Rectal smooth muscle tissue (tissue), 1 donor: Measurements from ENCODE around the gene NFATC2.

Source experiments
- H3K27ac ChIP-seq: one replicate; pipeline ENCODE4 v1.7.0; 2013; ENCODE audit warnings: low read depth, low read length, inconsistent platforms
- H3K27me3 ChIP-seq: one replicate; pipeline ENCODE4 v1.7.0; 2013; ENCODE audit warnings: low read length; ENCODE audit not compliant: control insufficient read depth, insufficient read depth
- H3K36me3 ChIP-seq: one replicate; pipeline ENCODE4 v1.7.0; 2013; ENCODE audit warnings: low read length; ENCODE audit not compliant: control insufficient read depth, insufficient read depth
- H3K4me1 ChIP-seq: one replicate; pipeline ENCODE4 v1.7.0; 2013; ENCODE audit warnings: low read length; ENCODE audit not compliant: control insufficient read depth, insufficient read depth
- H3K4me3 ChIP-seq: one replicate; pipeline ENCODE4 v1.7.0; 2013; ENCODE audit warnings: low read length
- H3K9ac ChIP-seq: one replicate; pipeline ENCODE4 v1.7.0; 2013; ENCODE audit warnings: low read length

Gene NFATC2

DNA sequence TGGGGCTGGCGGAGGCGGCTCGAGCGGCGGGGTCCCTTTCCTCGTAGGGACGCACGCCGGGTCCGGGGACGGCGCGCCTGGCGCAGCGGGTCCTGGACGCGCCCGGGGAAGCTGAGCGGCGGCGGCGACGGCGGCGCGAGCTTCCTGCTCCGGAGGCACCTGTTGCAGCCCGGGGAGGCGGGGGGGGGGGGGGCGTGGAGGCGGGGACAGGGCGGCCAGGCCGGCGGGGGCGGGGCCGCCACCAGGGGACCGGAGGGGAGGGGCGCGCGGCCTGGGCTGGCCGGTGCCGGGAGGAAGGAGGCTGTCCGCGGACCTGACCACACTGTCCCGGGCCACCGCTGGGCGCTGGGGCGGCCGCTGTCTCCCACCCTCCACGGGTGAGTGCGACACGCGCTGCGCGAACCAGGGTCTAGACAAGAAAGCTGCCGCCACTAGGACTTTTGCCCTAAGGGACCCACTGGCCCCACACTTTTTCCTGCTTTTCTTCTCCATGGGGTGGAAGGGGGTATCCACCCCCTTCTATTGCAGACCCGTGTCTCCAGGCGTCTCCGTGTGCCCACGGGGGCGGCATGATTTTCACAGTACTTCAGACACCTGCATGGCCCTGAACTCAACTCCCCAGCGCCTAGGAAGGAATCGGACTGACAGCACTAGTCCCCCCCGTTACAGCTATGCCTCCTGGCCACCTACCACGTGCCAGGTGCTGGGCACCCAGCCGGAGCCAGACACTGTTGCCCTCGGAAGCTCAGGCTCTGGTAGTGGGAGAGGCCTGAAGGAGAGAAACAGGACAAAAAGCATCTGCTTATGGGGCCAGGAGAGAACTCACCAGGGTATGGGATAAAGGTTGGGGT lies at the start of gene NFATC2:
Gene NFATC2, minus strand, starts transcription at position 149 of the 851 bp plus-strand sequence. CDS start 220 bp downstream, outside the sequence.
- Histone ChIP-seq H3K4me3 (peak within 1 kb of the TSS; percentile 62), H3K4me1 (peaks cover 11% of the 10 kb centered on the region), H3K36me3 (peaks cover under 1% of the 10 kb centered on the region), H3K9ac (peak within 1 kb of the TSS; percentile 27), H3K27me3 (no peaks in the 10 kb centered on the region), H3K27ac (peak within 1 kb of the TSS; percentile 55)

DNA sequence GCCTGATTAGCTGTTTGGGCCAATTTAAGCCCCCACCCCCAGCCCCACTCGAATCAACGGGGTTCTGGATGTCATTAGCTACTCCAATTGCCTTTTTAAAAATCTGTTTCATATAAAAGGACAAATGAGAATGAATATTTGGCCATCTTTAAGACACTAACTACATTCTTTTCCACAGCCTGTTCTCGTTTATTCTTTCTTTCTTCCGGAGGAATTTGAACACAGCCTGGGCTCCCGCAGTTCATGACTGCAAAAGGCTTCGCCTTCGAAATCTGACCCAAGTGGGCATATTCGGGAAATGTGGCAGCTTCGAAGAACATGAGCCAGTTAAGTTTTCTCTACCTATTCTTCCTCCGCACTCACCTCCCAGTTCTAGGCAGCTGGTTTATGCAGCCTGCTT lies 49.4 kb upstream of the NFATC2 start:
- Histone ChIP-seq H3K4me1 (peaks cover 5% of the 10 kb centered on the region), H3K4me3 (no peak overlapping the region), H3K36me3 (no peaks in the 10 kb centered on the region), H3K27ac (no peak overlapping the region), H3K27me3 (no peaks in the 10 kb centered on the region), H3K9ac (no peak overlapping the region)

DNA sequence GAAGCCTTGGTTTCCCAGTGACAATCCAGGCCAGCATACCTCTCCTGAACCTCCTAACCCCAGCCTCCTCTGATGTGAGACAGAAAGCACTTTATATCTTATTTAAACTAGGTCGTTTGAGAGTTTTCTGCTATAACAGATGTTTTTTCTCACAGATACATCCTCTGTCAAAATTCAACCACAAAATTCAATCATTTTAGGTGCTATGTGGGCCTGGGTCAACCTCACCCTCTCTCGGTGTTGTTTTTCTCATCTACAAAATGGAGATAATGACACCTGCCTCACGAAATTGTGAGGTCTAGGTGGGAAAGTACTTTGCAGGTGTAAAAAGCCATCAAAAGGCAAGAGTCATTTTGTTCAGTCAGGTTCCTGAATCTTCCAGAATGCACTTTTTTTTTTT lies 46.2 kb upstream of the NFATC2 start:
- Histone ChIP-seq H3K4me3 (no peak overlapping the region), H3K27me3 (no peaks in the 10 kb centered on the region), H3K27ac (no peak overlapping the region), H3K4me1 (no peaks in the 10 kb centered on the region), H3K9ac (no peak overlapping the region), H3K36me3 (no peaks in the 10 kb centered on the region)

DNA sequence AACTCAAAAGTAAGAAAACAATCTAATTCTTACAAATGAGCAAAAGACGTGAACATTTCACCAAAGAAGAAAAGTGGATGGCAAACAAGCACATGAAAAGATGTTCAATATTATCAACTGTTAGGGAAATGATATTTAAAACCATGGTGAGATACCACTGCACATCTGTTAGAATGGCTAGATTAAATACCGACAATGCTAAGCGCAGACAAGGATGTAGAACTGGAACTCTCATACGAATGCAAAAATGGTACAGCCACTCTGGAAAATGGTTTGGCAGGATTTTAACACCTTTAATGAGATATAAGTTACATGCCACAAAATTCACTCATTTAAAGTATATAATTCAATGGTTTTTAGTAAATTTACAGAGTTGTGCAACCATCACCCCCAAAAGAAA lies 44.6 kb upstream of the NFATC2 start:
- no peak overlapping the region for H3K27ac ChIP-seq

DNA sequence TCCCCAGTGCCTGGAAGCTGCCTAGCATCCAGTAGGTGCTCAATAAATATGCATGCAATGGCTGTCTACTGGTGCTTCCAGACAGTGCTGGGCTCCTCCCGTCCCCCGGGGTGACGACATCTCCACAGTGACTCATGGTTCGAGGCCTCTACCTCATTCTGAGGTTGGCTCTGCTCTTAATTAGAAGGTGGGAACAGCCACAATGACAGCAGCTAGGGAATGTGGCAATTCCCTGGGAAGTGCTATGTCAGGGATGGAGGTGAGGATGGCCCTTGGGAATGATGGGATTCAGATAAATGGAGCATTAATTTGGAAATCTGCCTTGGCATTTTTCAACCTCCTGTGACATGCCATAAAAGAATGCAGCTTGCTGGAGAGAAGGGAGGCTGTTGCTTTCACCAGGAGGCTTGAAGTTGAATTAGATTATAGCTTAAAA lies 43.5 kb upstream of the NFATC2 start:
- H3K27me3 ChIP-seq: no peaks in the 10 kb centered on the region
- H3K4me3 ChIP-seq: no peak overlapping the region
- no peak overlapping the region for H3K27ac ChIP-seq
- H3K9ac ChIP-seq: no peak overlapping the region
- no peaks in the 10 kb centered on the region for H3K4me1 ChIP-seq
- H3K36me3 ChIP-seq: no peaks in the 10 kb centered on the region

More for the DNA sequence above, 44.6 kb upstream of the NFATC2 start:
- H3K4me1 ChIP-seq: no peaks in the 10 kb centered on the region
- H3K4me3 ChIP-seq: no peak overlapping the region
- no peak overlapping the region for H3K9ac ChIP-seq
- no peaks in the 10 kb centered on the region for H3K27me3 ChIP-seq
- H3K36me3 ChIP-seq: no peaks in the 10 kb centered on the region

GRCh38 chr20:51585148-51585547 lies 42.6 kb upstream of the NFATC2 start:
- no peak overlapping the region for H3K4me3 ChIP-seq
- H3K4me1 ChIP-seq: no peaks in the 10 kb centered on the region
- no peaks in the 10 kb centered on the region for H3K36me3 ChIP-seq
- no peak overlapping the region for H3K9ac ChIP-seq
- no peaks in the 10 kb centered on the region for H3K27me3 ChIP-seq
- no peak overlapping the region for H3K27ac ChIP-seq

GRCh38 chr20:51584737-51585136 lies 42.2 kb upstream of the NFATC2 start:
- H3K9ac ChIP-seq: no peak overlapping the region
- H3K36me3 ChIP-seq: no peaks in the 10 kb centered on the region
- no peak overlapping the region for H3K4me3 ChIP-seq
- H3K27me3 ChIP-seq: no peaks in the 10 kb centered on the region
- H3K27ac ChIP-seq: no peak overlapping the region
- H3K4me1 ChIP-seq: no peaks in the 10 kb centered on the region

DNA sequence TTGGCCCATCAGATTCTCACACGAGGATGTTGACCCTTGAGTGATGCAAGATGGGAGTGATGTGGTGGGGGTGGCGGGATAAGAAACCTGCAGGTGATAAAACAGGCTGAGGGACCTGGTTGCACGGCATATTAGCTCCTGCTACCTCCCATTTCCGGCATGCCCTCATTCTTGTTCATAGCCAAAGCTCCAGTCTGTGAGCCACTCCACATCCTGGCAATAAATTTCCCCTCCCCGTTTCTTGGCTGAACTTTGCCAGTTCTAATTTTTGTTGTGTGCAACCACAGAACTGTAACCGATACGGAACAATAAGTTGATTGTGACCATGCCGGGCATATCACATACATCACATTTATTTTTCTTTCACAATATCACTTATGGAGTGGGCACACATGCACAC lies 41.6 kb upstream of the NFATC2 start:
- Histone ChIP-seq H3K4me1 (no peaks in the 10 kb centered on the region), H3K27ac (no peak overlapping the region)

DNA sequence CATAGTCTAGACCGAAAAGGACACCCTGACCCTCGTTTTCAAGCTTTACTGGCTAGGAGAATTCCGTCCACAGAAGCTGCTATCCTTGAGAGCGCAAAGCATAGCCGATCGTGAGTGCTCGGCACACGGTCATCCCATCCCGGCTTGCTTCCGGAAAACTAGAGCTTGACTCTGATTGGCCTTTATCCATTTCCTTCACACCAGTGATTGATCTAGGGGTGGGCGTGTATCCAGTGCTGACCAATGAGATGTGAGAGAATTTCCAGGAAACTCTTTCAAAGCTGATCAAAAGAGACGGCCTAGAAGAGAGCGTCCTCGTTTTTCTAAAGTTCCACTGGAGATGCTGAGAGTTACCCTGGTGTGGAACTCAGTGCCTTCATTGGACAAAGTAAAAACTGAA lies 41.0 kb upstream of the NFATC2 start:
- Histone ChIP-seq H3K4me3 (no peak overlapping the region), H3K4me1 (no peaks in the 10 kb centered on the region), H3K9ac (no peak overlapping the region), H3K27me3 (no peaks in the 10 kb centered on the region), H3K36me3 (no peaks in the 10 kb centered on the region), H3K27ac (no peak overlapping the region)

More for the DNA sequence above, 41.6 kb upstream of the NFATC2 start:
- Histone ChIP-seq H3K9ac (no peak overlapping the region), H3K36me3 (no peaks in the 10 kb centered on the region), H3K27me3 (no peaks in the 10 kb centered on the region), H3K4me3 (no peak overlapping the region)

- no peaks in the 10 kb centered on the region for H3K27me3 ChIP-seq
- H3K27ac ChIP-seq: no peak overlapping the region
These were observed 40.6 kb upstream of the NFATC2 start for GRCh38 chr20:51583073-51583472.

DNA sequence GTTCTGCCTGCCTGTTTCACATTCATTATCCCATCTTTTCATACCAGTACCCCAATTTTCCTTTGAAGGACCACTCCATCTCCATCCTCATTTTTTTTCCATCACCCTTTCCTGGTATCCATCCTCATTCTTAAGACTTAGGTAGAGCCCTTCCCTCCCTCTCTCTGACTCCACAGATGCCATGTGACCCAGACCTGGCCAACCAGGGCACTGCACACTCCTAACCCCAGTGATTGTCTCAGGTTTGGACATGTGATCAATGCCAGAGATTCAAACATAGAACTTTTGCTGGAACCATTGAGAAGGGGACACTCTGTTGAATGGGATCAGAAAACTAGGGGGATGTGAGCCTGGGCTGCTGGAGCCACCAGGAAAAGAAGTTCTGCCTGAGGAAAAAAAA lies 39.1 kb upstream of the NFATC2 start:
- Histone ChIP-seq H3K27ac (no peak overlapping the region), H3K4me1 (no peaks in the 10 kb centered on the region), H3K9ac (no peak overlapping the region), H3K36me3 (no peaks in the 10 kb centered on the region), H3K4me3 (no peak overlapping the region), H3K27me3 (no peaks in the 10 kb centered on the region)

More at GRCh38 chr20:51583073-51583472, 40.6 kb upstream of the NFATC2 start:
- Histone ChIP-seq H3K4me3 (no peak overlapping the region), H3K9ac (no peak overlapping the region), H3K4me1 (no peaks in the 10 kb centered on the region), H3K36me3 (no peaks in the 10 kb centered on the region)

DNA sequence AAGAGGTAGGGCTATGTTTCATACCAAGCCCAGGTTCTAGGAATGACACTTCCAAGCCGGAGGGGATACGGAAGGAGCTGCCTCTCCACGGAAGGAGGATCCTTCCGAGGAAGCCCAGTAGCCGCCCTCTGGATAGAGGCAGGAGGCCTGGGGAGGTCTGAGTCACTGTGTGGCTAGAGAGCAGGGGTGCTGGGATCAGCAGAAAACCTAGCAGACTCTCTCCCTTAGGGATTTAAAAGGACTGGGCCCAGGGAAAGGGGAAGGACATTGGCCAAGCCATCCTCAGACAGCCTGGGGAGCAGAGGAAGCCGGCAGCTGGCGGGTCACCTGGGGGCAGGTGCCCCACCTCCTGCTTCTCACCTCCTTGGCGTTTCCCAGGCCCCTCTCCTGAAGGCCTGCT lies 36.6 kb upstream of the NFATC2 start:
- Histone ChIP-seq H3K27me3 (no peaks in the 10 kb centered on the region), H3K4me3 (no peak overlapping the region), H3K4me1 (no peaks in the 10 kb centered on the region), H3K9ac (no peak overlapping the region), H3K36me3 (no peaks in the 10 kb centered on the region), H3K27ac (no peak overlapping the region)

- Histone ChIP-seq H3K27ac (no peak overlapping the region), H3K27me3 (no peaks in the 10 kb centered on the region), H3K4me3 (no peak overlapping the region), H3K36me3 (no peaks in the 10 kb centered on the region), H3K4me1 (no peaks in the 10 kb centered on the region), H3K9ac (no peak overlapping the region)
These were observed 35.6 kb upstream of the NFATC2 start for GRCh38 chr20:51578145-51578459.
